ENCODE results near the gene ITPKB. TPM values are rescaled to one million over a fixed set of nuclear protein-coding genes. Genes with fewer than 3 reads are reported as not detected.

ITPKB gene
- total and polyA plus RNA-seq, 2 experiments from 2014 or later = 0.31 to 5.2 TPM

DNA sequence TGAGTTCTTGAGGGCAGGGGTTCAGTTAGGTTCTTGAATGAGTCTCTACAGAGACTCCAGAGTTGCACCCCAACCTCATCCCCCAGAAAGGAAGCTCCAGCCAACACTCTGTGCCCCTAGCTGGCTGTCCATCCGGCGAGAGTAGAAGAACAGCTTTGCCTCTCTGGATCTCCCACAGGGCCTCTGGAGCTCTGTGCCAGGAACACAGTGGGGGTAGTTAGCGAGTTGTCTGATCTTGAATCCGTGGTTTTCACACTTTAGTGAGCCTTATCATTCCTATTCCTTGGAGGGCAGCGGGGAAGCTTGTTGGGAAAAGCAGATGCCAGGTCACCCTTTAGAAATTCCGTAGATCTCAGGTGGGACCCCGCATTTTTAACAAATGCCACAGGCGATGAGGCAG, 145.5 kb downstream of the ITPKB start:
- no peak for DNase-seq (ENCODE audit: low spot score)
- Mint-ChIP-seq H3K4me1 (peaks cover 10% of the 10 kb centered on the region), H3K9me3 (peaks cover 8% of the 10 kb centered on the region), H3K27ac (no peak overlapping the region), H3K27me3 (ENCODE audit: insufficient read depth, low read depth, poor library complexity) (peaks cover 14% of the 10 kb centered on the region), H3K36me3 (ENCODE audit: low read depth) (no peaks in the 10 kb centered on the region; the same call in 2 of the 3 replicates), H3K4me3 (no peak overlapping the region)
- Histone ChIP-seq H4K20me1 (replicated peaks; ENCODE audit: insufficient read depth) (no peaks in the 10 kb centered on the region), H3K36me3 (ENCODE audit: insufficient read depth) (no peaks in the 10 kb centered on the region; the same call in 1 of the 2 replicates), H2AFZ (no peak overlapping the region), H3K79me2 (replicated peaks; ENCODE audit: insufficient read depth) (no peaks in the 10 kb centered on the region), H3K9me2 (ENCODE audit: insufficient read depth) (no peaks in the 10 kb centered on the region), H3F3A (replicated peaks; ENCODE audit: low read depth) (no peaks in the 10 kb centered on the region), H3K4me3 (no peak overlapping the region), H3K4me1 (ENCODE audit: insufficient read depth) (no peaks in the 10 kb centered on the region), H3K27me3 (ENCODE audit: insufficient read depth) (no peaks in the 10 kb centered on the region), H3K4me2 (no peak overlapping the region), H3K27ac (ENCODE audit: low read depth) (no peak overlapping the region)
- no peak for ATAC-seq
- no peak for TF ChIP-seq ZNF114 (CRISPR knock-in tag; IDR thresholded peaks at IDR 0.05)
- TF ChIP-seq, protein P1, sequence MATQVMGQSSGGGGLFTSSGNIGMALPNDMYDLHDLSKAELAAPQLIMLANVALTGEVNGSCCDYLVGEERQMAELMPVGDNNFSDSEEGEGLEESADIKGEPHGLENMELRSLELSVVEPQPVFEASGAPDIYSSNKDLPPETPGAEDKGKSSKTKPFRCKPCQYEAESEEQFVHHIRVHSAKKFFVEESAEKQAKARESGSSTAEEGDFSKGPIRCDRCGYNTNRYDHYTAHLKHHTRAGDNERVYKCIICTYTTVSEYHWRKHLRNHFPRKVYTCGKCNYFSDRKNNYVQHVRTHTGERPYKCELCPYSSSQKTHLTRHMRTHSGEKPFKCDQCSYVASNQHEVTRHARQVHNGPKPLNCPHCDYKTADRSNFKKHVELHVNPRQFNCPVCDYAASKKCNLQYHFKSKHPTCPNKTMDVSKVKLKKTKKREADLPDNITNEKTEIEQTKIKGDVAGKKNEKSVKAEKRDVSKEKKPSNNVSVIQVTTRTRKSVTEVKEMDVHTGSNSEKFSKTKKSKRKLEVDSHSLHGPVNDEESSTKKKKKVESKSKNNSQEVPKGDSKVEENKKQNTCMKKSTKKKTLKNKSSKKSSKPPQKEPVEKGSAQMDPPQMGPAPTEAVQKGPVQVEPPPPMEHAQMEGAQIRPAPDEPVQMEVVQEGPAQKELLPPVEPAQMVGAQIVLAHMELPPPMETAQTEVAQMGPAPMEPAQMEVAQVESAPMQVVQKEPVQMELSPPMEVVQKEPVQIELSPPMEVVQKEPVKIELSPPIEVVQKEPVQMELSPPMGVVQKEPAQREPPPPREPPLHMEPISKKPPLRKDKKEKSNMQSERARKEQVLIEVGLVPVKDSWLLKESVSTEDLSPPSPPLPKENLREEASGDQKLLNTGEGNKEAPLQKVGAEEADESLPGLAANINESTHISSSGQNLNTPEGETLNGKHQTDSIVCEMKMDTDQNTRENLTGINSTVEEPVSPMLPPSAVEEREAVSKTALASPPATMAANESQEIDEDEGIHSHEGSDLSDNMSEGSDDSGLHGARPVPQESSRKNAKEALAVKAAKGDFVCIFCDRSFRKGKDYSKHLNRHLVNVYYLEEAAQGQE (IDR thresholded peaks at IDR 0.05; ENCODE audit: unreplicated experiment) = no peak
- TF ChIP-seq STAT1 (IDR thresholded peaks at IDR 0.05; ENCODE audit: unreplicated experiment) = no peak
- TF ChIP-seq ZNF331 (CRISPR knock-in tag; IDR thresholded peaks at IDR 0.05; ENCODE audit: low read depth) = no peak
- TF ChIP-seq, protein P2, sequence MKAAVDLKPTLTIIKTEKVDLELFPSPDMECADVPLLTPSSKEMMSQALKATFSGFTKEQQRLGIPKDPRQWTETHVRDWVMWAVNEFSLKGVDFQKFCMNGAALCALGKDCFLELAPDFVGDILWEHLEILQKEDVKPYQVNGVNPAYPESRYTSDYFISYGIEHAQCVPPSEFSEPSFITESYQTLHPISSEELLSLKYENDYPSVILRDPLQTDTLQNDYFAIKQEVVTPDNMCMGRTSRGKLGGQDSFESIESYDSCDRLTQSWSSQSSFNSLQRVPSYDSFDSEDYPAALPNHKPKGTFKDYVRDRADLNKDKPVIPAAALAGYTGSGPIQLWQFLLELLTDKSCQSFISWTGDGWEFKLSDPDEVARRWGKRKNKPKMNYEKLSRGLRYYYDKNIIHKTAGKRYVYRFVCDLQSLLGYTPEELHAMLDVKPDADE (IDR thresholded peaks at IDR 0.05) = no peak
- no peak for TF ChIP-seq POLR2AphosphoS5 (IDR thresholded peaks at IDR 0.05; ENCODE audit: low read depth)
- no peak for TF ChIP-seq JUNB (IDR thresholded peaks at IDR 0.05; ENCODE audit: unreplicated experiment)
- TF ChIP-seq CREB1 (CRISPR knock-in tag; IDR thresholded peaks at IDR 0.05; ENCODE audit: low read depth) = no peak

DNA sequence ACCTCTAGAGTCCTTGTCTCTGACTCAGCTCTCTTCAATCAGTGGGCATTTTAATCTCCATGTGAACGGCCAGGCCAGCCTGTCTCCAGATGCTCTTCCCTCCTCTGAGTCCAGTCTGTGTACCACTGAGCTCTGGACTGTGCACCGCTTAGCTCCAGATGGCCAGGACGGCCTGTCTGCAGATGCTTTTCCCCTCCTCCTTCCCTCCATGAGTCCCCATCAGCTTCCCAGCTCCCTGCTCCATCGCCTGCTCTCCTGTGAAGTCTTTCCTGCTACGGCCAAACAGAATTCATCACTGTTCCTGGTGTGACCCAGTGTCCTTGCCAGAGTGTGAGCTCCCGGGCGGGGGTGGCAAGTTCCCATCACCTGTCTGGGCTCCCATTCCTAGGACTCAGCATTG, 148.5 kb downstream of the ITPKB start:
- Mint-ChIP-seq H3K4me3 (no peak overlapping the region), H3K36me3 (ENCODE audit: low read depth) (no peaks in the 10 kb centered on the region; the same call in 2 of the 3 replicates), H3K27me3 (ENCODE audit: insufficient read depth, low read depth, poor library complexity) (peaks cover 14% of the 10 kb centered on the region), H3K4me1 (peaks cover 10% of the 10 kb centered on the region), H3K9me3 (peaks cover 5% of the 10 kb centered on the region), H3K27ac (no peak overlapping the region)
- Histone ChIP-seq H3K9me2 (ENCODE audit: insufficient read depth) (no peaks in the 10 kb centered on the region), H4K20me1 (replicated peaks; ENCODE audit: insufficient read depth) (no peaks in the 10 kb centered on the region), H3F3A (replicated peaks; ENCODE audit: low read depth) (no peaks in the 10 kb centered on the region), H2AFZ (no peak overlapping the region), H3K4me1 (ENCODE audit: insufficient read depth) (no peaks in the 10 kb centered on the region), H3K27me3 (ENCODE audit: insufficient read depth) (no peaks in the 10 kb centered on the region), H3K4me2 (no peak overlapping the region), H3K36me3 (ENCODE audit: insufficient read depth) (no peaks in the 10 kb centered on the region; the same call in 1 of the 2 replicates), H3K79me2 (replicated peaks; ENCODE audit: insufficient read depth) (no peaks in the 10 kb centered on the region), H3K27ac (ENCODE audit: low read depth) (no peak overlapping the region), H3K4me3 (no peak overlapping the region)
- DNase-seq (ENCODE audit: low spot score) (no peak), ATAC-seq (no peak)
- no peak for TF ChIP-seq ZNF331 (CRISPR knock-in tag; IDR thresholded peaks at IDR 0.05; ENCODE audit: low read depth)
- no peak for TF ChIP-seq JUNB (IDR thresholded peaks at IDR 0.05; ENCODE audit: unreplicated experiment)
- TF ChIP-seq, protein P3, sequence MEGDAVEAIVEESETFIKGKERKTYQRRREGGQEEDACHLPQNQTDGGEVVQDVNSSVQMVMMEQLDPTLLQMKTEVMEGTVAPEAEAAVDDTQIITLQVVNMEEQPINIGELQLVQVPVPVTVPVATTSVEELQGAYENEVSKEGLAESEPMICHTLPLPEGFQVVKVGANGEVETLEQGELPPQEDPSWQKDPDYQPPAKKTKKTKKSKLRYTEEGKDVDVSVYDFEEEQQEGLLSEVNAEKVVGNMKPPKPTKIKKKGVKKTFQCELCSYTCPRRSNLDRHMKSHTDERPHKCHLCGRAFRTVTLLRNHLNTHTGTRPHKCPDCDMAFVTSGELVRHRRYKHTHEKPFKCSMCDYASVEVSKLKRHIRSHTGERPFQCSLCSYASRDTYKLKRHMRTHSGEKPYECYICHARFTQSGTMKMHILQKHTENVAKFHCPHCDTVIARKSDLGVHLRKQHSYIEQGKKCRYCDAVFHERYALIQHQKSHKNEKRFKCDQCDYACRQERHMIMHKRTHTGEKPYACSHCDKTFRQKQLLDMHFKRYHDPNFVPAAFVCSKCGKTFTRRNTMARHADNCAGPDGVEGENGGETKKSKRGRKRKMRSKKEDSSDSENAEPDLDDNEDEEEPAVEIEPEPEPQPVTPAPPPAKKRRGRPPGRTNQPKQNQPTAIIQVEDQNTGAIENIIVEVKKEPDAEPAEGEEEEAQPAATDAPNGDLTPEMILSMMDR (conservative IDR thresholded peaks at IDR 0.05; ENCODE audit: low read depth in 2 of 2) = no peak
- TF ChIP-seq, protein P4, sequence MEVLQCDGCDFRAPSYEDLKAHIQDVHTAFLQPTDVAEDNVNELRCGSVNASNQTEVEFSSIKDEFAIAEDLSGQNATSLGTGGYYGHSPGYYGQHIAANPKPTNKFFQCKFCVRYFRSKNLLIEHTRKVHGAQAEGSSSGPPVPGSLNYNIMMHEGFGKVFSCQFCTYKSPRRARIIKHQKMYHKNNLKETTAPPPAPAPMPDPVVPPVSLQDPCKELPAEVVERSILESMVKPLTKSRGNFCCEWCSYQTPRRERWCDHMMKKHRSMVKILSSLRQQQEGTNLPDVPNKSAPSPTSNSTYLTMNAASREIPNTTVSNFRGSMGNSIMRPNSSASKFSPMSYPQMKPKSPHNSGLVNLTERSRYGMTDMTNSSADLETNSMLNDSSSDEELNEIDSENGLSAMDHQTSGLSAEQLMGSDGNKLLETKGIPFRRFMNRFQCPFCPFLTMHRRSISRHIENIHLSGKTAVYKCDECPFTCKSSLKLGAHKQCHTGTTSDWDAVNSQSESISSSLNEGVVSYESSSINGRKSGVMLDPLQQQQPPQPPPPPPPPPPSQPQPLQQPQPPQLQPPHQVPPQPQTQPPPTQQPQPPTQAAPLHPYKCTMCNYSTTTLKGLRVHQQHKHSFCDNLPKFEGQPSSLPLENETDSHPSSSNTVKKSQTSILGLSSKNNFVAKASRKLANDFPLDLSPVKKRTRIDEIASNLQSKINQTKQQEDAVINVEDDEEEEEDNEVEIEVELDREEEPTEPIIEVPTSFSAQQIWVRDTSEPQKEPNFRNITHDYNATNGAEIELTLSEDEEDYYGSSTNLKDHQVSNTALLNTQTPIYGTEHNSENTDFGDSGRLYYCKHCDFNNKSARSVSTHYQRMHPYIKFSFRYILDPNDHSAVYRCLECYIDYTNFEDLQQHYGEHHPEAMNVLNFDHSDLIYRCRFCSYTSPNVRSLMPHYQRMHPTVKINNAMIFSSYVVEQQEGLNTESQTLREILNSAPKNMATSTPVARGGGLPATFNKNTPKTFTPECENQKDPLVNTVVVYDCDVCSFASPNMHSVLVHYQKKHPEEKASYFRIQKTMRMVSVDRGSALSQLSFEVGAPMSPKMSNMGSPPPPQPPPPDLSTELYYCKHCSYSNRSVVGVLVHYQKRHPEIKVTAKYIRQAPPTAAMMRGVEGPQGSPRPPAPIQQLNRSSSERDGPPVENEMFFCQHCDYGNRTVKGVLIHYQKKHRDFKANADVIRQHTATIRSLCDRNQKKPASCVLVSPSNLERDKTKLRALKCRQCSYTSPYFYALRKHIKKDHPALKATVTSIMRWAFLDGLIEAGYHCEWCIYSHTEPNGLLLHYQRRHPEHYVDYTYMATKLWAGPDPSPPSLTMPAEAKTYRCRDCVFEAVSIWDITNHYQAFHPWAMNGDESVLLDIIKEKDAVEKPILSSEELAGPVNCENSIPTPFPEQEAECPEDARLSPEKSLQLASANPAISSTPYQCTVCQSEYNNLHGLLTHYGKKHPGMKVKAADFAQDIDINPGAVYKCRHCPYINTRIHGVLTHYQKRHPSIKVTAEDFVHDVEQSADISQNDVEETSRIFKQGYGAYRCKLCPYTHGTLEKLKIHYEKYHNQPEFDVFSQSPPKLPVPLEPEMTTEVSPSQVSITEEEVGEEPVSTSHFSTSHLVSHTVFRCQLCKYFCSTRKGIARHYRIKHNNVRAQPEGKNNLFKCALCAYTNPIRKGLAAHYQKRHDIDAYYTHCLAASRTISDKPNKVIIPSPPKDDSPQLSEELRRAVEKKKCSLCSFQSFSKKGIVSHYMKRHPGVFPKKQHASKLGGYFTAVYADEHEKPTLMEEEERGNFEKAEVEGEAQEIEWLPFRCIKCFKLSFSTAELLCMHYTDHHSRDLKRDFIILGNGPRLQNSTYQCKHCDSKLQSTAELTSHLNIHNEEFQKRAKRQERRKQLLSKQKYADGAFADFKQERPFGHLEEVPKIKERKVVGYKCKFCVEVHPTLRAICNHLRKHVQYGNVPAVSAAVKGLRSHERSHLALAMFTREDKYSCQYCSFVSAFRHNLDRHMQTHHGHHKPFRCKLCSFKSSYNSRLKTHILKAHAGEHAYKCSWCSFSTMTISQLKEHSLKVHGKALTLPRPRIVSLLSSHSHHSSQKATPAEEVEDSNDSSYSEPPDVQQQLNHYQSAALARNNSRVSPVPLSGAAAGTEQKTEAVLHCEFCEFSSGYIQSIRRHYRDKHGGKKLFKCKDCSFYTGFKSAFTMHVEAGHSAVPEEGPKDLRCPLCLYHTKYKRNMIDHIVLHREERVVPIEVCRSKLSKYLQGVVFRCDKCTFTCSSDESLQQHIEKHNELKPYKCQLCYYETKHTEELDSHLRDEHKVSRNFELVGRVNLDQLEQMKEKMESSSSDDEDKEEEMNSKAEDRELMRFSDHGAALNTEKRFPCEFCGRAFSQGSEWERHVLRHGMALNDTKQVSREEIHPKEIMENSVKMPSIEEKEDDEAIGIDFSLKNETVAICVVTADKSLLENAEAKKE (CRISPR knock-in tag; IDR thresholded peaks at IDR 0.05) = no peak

Measured in GM23338 (cell line).